GM12874 (cell line): ENCODE results near the gene FAM89A.

Experiments
- TF ChIP-seq, protein P1 (sequence below): IDR thresholded peaks from 2 replicates; pipeline ENCODE4 v1.5.1; 2011; ENCODE audit warnings: low read depth, mild to moderate bottlenecking, control low read depth, low read length, moderate library complexity; ENCODE audit not compliant: insufficient read depth

FAM89A gene

DNA sequence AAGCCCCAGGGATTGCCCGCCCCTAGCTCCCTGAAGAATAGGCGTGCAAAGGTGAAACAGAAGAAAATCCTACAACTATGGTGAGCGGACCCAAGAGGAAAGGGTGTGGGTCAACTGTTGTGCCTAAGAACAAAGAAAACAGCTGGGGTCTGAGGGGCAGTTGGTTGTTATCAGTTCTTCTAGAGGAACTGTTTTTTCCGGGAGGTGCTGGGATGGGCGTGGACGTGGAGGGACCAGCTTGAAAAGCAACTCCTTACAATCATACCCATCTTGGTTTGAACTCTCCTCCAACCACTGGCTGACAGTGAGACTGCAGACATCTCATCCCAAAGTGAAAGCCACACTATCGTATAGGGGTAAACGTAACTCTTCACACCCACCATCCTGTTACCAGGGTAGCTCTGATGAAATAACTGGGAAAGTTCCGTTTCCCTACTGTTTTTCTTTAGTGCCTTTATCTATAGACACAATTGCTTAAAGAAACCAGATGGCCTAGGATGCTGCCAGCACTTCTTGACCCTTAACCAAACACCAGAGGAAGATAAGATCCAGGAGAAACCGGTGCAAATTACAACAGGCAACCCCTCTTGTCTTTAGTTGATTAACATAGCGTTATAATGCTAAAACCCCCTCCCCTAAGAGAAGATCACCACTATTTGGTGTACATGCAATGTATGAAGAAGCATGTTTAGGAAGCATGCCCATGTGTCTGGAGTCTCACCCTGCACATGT lies 25.6 kb upstream of the FAM89A start:
- TF ChIP-seq, protein P1, sequence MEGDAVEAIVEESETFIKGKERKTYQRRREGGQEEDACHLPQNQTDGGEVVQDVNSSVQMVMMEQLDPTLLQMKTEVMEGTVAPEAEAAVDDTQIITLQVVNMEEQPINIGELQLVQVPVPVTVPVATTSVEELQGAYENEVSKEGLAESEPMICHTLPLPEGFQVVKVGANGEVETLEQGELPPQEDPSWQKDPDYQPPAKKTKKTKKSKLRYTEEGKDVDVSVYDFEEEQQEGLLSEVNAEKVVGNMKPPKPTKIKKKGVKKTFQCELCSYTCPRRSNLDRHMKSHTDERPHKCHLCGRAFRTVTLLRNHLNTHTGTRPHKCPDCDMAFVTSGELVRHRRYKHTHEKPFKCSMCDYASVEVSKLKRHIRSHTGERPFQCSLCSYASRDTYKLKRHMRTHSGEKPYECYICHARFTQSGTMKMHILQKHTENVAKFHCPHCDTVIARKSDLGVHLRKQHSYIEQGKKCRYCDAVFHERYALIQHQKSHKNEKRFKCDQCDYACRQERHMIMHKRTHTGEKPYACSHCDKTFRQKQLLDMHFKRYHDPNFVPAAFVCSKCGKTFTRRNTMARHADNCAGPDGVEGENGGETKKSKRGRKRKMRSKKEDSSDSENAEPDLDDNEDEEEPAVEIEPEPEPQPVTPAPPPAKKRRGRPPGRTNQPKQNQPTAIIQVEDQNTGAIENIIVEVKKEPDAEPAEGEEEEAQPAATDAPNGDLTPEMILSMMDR = no peak

DNA sequence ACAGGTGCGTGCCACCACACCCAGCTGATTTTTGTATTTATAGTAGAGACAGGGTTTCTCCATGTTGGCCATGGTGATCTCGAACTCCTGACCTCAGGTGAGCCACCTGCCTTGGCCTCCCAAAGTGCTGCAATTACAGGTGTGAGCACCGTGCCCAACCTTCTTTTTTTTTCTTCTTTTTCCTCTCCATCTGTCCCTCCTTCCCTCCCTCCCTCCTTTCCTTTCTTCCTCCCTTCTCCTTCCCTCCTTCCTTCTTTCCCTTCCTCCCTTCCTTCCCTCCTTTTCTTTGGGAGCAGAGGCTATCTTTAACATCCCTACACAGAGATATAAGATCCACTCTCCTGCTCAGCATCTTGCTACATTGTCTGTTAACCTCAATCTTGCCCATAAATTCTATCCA lies 24.4 kb upstream of the FAM89A start:
- TF ChIP-seq, protein P1 = no peak

DNA sequence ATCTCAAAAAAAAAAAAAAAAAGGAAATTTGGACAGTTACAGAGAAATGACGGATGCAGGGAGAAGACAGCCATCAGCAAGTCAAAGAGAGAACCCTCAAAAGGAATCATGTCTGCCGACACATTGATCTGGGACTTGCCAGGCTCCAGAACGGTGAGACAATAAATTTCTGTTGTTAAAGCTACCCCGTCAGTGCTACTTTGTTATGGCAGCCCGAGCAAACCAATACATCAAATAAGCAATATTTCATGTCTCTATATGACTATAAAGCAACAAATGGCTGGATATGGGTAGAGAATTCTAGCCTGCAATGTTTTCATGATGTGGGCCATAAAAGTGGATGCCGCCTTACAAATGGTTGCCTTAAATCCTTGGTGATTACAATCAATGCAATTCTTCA lies 23.3 kb upstream of the FAM89A start:
- TF ChIP-seq, protein P1 = no peak

DNA sequence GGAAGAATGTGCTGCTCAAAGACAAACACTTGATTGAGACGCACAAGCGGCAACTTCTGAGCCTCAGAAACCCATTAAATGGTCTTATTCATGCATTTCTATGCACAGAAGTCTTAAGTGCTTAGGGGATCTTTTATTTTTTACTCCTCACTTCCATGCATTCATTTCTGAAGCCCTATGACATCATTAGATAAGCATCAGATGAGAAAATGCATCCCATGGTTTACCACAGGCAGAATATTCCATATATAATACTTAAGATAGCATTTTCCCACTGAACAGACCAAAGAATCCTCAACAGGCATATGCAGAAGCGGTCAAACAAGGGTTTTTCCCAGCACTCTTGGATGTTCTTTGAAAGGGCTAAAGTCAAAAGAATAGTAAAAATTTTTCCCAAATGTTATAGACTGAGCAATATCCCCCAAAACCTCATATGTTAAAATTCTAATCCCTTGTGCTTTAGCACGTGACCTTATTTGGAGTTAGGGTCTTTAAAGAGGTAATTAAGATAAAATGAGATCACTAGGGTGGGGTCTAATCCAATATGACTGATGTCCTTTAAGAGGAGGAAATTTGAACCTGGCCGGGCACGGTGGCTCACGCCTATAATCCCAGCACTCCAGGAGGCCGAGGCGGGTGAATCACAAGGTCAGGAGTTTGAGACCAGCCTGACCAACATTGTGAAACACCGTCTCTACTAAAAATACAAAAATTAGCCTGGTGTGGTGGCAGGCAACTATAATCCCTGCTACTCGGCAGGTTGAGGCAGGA lies 22.6 kb upstream of the FAM89A start:
- TF ChIP-seq, protein P1 = no peak

DNA sequence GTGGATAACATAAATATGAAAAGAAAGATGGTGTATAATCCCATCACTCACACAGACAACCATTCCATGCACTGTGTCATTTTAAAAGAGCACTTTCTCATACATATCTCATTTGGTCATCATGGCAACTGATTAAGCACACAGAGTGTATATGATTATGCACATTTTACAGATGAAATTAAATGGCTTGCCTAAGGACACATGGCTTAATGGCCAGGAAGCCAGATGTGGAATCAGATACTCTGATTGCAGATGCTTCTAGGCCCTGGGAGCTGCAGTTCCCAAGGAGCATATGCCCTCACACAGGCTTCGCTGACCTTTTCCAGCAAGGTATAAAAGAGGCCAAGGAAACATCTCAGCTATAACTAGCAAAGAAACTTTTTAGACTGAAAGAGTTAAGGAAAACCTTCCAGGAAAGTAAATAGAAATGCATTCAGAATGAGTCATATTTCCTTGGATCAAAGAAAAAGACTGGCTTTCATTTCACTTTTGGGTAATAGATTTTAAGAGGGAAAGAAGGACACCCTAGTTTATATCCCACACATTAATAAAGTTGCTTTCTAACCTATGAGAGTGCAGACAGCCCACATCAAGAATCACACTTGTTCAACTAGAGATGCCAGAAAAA lies 19.6 kb upstream of the FAM89A start:
- TF ChIP-seq, protein P1 = no peak

DNA sequence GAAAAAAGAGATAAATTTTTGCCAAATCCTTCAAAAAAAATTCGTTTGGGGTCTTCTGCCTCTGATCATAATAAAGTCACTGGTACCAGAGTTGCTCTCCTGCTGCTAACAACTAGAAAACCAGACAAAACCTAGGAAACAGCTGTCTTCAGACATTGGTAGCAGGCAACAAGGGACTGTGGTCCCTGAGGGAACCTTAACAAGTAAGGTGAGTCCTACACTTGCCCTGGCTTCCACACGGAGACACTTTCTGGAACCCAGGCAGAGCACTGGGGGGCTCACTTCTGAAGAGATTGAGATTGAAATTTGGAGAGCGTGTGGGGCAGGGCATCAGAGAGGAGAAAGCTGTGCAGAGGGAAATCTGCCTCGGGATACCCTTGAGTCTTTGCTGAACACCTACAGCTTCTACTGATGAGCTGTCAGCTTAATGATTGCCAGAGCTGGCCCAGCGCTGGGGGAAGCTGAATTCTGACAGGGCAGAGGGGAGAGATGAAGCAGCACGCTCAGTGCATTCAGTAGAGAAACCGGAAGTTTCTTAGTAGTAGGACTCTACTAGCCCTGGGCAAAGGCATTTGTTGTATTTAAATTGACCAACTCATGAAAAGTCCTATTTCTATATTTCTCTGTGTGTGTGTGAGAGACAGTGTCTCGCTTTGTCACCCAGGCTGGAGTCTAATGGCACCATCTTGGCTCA lies 18.5 kb upstream of the FAM89A start:
- TF ChIP-seq, protein P1 = no peak

DNA sequence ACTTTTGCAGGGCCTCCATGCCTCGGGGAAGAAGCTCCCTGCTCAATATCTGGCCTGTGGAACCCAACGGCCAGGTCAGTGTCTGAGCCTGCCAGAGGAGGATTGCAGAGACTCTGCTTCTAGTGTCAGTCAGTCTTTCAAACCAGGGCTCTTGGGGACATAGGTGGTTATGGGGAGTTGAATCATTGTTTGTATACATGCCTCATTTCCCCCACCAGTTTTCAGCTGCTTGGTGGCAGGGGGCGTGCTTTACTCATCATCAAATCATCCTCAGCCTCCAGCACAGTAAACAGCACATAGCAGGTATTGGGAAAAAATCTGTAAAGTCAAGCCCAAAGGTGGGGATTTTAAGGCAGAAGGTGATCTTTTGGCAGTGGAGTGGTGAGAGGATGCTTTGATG lies 17.4 kb upstream of the FAM89A start:
- TF ChIP-seq, protein P1 = no peak
